Thoracic aorta (tissue), 2 donors: ENCODE data around the gene CSNK2B. TPM values are rescaled to one million over a fixed set of nuclear protein-coding genes. Genes with fewer than 3 reads are reported as not detected.

ENCODE experiments used
- ATAC-seq: fragments of 150-250 bp; one replicate; pipeline ENCODE4 v1.8.0; 2017; ENCODE audit warnings: low read depth; ENCODE audit not compliant: insufficient number of reproducible peaks, low FRiP score
- DNase-seq: peaks from one replicate; pipeline ENCODE4 v3.0.0-alpha.2; 2020; ENCODE audit warnings: low spot score
- H3K27ac ChIP-seq, 2 donors: fragments of 200-600 bp; sonication (generic); 1 replicate in 1 of 2; 2 replicates in 1 of 2; pipeline ENCODE4 v1.5.1; 2016; ENCODE audit warnings: mild to moderate bottlenecking in 2 of 2, moderate library complexity in 2 of 2
- H3K27me3 ChIP-seq: fragments of 200-600 bp; sonication (generic); replicated peaks from 2 replicates; pipeline ENCODE4 v1.6.0; 2016; ENCODE audit warnings: mild to moderate bottlenecking; ENCODE audit not compliant: insufficient read depth
- H3K36me3 ChIP-seq: fragments of 200-600 bp; sonication (generic); one replicate; pipeline ENCODE4 v1.5.1; 2016
- H3K4me1 ChIP-seq, 2 donors: fragments of 200-600 bp; sonication (generic); 1 replicate in 1 of 2; 2 replicates in 1 of 2; pipeline versions ENCODE4 v1.5.1 to v1.6.0; 2016; ENCODE audit warnings: low read depth in 2 of 2, mild to moderate bottlenecking in 1 of 2; ENCODE audit not compliant: control insufficient read depth in 1 of 2
- H3K4me3 ChIP-seq: fragments of 200-600 bp; sonication (generic); 2 replicates; pipeline ENCODE4 v1.5.1; 2016; ENCODE audit warnings: mild to moderate bottlenecking
- H3K9me3 ChIP-seq: fragments of 200-600 bp; sonication (generic); 2 replicates; pipeline ENCODE4 v1.5.1; 2016
- CTCF ChIP-seq: fragments of 200-600 bp; sonication (generic); IDR thresholded peaks from one replicate; pipeline ENCODE4 v1.5.1; 2019; ENCODE audit warnings: antibody characterized with exemption
- total RNA-seq, 2 donors: library from RNA; depleted of rRNA; stranded (reverse); fragments of >200 nt; gene quantifications; one replicate each; pipeline versions ENCODE4 v1.1.0 to v1.2.3, GENCODE V29; 2016

Gene CSNK2B
- total RNA-seq, 2 donors from 2014 or later: 175 to 202 TPM

DNA sequence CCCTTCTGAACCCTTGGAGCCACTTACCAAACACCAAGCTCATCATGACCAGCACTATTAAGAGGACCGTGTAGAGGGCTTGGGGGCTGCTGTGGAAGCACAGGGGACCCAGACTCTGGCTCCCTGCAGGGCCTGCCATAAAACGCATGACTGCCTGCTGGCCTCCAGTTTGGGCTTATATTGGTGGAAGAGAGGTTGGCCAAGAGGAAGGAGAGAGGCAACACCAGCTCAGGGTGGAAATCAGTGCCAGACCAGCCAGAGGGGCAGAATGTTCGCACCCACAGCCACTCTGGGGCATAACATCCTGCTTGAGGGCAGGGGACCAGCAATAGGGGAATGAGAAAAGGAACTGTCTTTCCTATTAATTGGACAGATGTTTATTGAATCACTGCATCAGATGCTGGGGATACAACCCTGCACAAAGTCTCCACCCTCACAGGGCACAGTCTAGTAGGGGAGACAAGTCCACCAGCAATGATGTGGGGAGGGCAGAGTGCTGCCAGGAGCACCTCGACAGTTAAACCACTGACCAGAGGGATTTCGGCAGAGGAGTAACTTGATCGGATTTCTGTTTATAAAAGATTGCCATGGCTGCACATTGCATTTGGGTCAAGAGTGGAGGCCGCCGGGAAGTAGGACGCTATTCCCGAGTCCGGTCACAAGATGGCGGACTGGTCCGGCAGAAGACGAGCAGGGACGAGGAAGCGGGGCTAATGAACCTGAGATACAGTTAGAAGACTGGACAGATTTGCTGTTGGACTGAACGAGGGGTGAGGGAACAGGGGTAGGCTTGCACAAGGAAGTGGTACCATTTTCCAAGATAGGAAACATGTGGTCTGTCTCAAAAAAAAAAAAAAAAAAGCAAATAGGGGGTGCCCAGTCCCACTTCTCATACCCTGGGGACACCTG lies 14.6 kb downstream of the CSNK2B start, which contains the start of gene LY6G5C:
TSS of gene LY6G5C (minus strand) at position 842 of the 909 bp plus-strand sequence. CDS start at position 148, 694 bp downstream.
- peak; percentile 52 for DNase-seq
- ATAC-seq: peak; percentile 91
- Histone ChIP-seq H3K4me3 (peak within 1 kb of the TSS; percentile 82), H3K27ac (peak within 1 kb of the TSS; percentile 17 to 65), H3K4me1 (peaks cover 0 to 15% of the 10 kb centered on the region in 2 donors), H3K36me3 (no peaks in the 10 kb centered on the region), H3K9me3 (no peaks in the 10 kb centered on the region), H3K27me3 (no peaks in the 10 kb centered on the region)
- peak; percentile 58 for TF ChIP-seq CTCF

DNA sequence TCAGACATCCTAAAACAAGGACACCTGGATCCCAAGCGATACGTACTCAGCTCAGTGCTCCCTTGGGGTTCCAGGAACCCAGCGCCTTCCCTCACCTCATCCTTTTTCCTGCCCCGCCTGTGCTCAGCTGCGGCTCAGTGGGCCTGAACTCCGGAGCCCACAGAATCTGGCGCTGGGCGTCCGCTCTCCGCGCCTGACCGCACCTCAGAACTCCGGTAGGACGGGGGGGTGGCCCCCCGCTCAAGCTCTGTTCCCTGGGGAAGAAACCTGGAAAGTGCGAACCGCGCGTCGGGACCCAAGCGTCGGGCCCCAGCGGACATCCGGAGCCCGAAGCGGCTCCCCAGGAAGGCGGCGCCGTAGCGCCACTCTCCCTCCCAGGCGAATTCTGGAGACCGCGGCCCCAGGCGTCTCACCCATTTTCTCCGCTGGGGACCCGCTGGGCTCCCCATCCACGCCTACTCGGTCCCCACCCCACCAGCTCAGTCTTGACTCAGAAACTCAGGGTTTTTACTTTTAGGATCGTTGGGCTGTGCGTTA lies 15.3 kb downstream of the CSNK2B start:
- peak overlapping the region in 1 of 2 donors; percentile 65 for H3K27ac ChIP-seq

GRCh38 chr6:31683591-31683990 lies 17.7 kb downstream of the CSNK2B start:
- no peak for TF ChIP-seq CTCF
- H3K27ac ChIP-seq: no peak overlapping the region
- ATAC-seq: no peak

More for the DNA sequence above, 15.3 kb downstream of the CSNK2B start:
- no peak for ATAC-seq
- peak; percentile 29 for TF ChIP-seq CTCF
- Histone ChIP-seq H3K4me3 (peak overlapping the region; percentile 82), H3K36me3 (no peaks in the 10 kb centered on the region), H3K4me1 (peaks cover 0 to 15% of the 10 kb centered on the region in 2 donors), H3K9me3 (no peaks in the 10 kb centered on the region), H3K27me3 (no peaks in the 10 kb centered on the region)
- no peak for DNase-seq

GRCh38 chr6:31686483-31686882 lies 20.6 kb downstream of the CSNK2B start:
- Histone ChIP-seq H3K4me1 (peaks cover 0 to 4% of the 10 kb centered on the region in 2 donors), H3K36me3 (peaks cover 46% of the 10 kb centered on the region), H3K4me3 (no peak overlapping the region), H3K27me3 (no peaks in the 10 kb centered on the region), H3K9me3 (no peaks in the 10 kb centered on the region), H3K27ac (no peak overlapping the region)
- no peak for TF ChIP-seq CTCF
- no peak for DNase-seq
- ATAC-seq: no peak

More at GRCh38 chr6:31683591-31683990, 17.7 kb downstream of the CSNK2B start:
- H3K27me3 ChIP-seq: no peaks in the 10 kb centered on the region
- no peaks in the 10 kb centered on the region for H3K9me3 ChIP-seq
- no peak for DNase-seq
- peaks cover 18% of the 10 kb centered on the region for H3K36me3 ChIP-seq
- peaks cover 0 to 15% of the 10 kb centered on the region in 2 donors for H3K4me1 ChIP-seq
- no peak overlapping the region for H3K4me3 ChIP-seq

DNA sequence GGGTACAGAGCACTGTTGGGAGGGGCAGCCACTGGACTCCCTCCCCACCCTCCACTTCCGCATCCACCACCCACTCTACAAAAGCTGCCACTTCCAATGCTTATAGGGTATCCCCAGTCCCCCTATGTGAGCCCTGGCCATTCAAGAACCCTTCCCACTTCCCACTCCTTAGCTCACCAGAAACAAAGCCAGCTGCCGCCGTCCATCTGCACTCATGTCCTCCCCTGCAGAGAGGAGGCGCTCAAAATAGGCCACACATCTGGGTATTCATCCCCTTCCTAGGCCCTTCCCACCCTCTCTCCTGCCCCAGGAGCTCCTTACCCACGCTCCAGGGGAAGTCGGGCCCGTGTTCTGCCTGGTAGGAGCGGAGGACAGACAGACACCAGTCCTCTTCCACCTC lies 21.4 kb downstream of the CSNK2B start:
- no peak for ATAC-seq
- no peaks in the 10 kb centered on the region for H3K9me3 ChIP-seq
- no peaks in the 10 kb centered on the region for H3K4me1 ChIP-seq
- H3K27me3 ChIP-seq: no peaks in the 10 kb centered on the region
- no peak for TF ChIP-seq CTCF
- no peak for DNase-seq
- H3K27ac ChIP-seq: no peak overlapping the region
- H3K36me3 ChIP-seq: peaks cover 48% of the 10 kb centered on the region
- no peak overlapping the region for H3K4me3 ChIP-seq
